Fibroblast of skin of scalp (primary cell): ENCODE results near the gene KIZ.

Source experiments
- DNase-seq: peaks from one replicate; pipeline ENCODE4 v3.0.0-alpha.2; 2013

KIZ gene

GRCh38 chr20:21104921-21105320 lies 21.0 kb upstream of the KIZ start:
- DNase-seq = no peak

- no peak for DNase-seq
Observed at GRCh38 chr20:21105429-21106170, 20.3 kb upstream of the KIZ start.

- no peak for DNase-seq
Observed at GRCh38 chr20:21106171-21107017, 19.5 kb upstream of the KIZ start, which contains the start of gene LINC00237. Gene LINC00237, minus strand, starts transcription at chr20:21106358.

- no peak for DNase-seq
Observed at GRCh38 chr20:21109144-21109543, 16.7 kb upstream of the KIZ start.

GRCh38 chr20:21110811-21111210 lies 15.1 kb upstream of the KIZ start:
- DNase-seq = no peak

- no peak for DNase-seq
Observed at GRCh38 chr20:21111416-21111815, 14.5 kb upstream of the KIZ start.

- DNase-seq = no peak
Observed at GRCh38 chr20:21113697-21114096, 12.2 kb upstream of the KIZ start.

GRCh38 chr20:21114584-21114983 lies 11.3 kb upstream of the KIZ start:
- no peak for DNase-seq

GRCh38 chr20:21117521-21117920 lies 8.4 kb upstream of the KIZ start:
- DNase-seq = no peak

GRCh38 chr20:21118138-21118537 lies 7.7 kb upstream of the KIZ start:
- no peak for DNase-seq

- no peak for DNase-seq
Observed at GRCh38 chr20:21118782-21119181, 7.1 kb upstream of the KIZ start.

- no peak for DNase-seq
Observed at GRCh38 chr20:21124190-21124589, 1.7 kb upstream of the KIZ start.

GRCh38 chr20:21125072-21125848 lies 622 bp upstream of the KIZ start:
- DNase-seq = peak; percentile 51

- peak; percentile 10 for DNase-seq
Observed at GRCh38 chr20:21126581-21126870, 644 bp downstream of the KIZ start.

GRCh38 chr20:21127201-21127981 lies 1.5 kb downstream of the KIZ start:
- DNase-seq = no peak

GRCh38 chr20:21129861-21130260 lies 4.0 kb downstream of the KIZ start:
- no peak for DNase-seq

GRCh38 chr20:21133404-21133803 lies 7.5 kb downstream of the KIZ start:
- DNase-seq = no peak

GRCh38 chr20:21133917-21134622 lies 8.2 kb downstream of the KIZ start:
- DNase-seq = no peak

- no peak for DNase-seq
Observed at GRCh38 chr20:21134883-21135493, 9.1 kb downstream of the KIZ start.

GRCh38 chr20:21136015-21136732 lies 10.3 kb downstream of the KIZ start:
- no peak for DNase-seq

- no peak for DNase-seq
Observed at GRCh38 chr20:21137078-21137477, 11.2 kb downstream of the KIZ start.
